ENCODE measurements around the gene RBKS. TPM values are rescaled to one million over a fixed set of nuclear protein-coding genes. Genes with fewer than 3 reads are reported as not detected.
"Not testable (repeated sequence)": the region's sequence is repeated elsewhere in the genome, so short reads cannot be mapped to it uniquely, and the experiment has no call there.

RBKS gene
- polyA plus RNA-seq, 12 donors, result 0.63 to 1.7 (median 1.1) TPM; not detected in 2

DNA sequence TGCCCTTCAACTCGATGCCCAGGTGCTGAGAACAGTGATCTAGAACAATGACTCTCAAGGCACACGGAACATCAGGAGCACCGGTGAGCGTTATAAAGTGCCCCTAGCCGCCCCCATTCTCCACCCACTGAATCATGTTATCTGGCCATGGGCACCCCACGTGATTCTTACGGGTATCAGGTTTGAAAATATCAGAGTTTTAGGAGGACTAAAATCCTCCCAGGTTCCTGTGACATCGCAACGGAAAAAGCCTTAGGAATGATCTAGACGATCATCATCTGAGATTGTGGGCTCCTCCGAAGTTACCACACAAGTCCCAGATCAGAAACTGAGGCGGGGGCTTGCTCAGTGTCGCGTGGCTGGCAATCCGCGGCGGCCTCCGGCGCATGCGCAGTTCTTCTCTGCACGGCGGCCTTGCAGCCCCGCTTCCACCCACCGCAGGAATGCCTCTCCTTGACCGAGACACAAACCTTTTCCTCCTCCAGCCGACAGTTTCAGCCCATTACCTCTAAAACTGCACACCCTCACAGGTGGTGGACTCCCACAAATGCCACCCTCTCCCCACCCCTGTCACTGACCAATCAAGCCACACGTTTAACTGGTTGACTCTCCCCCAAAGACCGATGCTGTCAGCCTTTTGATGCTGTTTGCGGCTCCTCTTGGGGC, 124.4 kb downstream of the RBKS start:
- peak; percentile 53 for DNase-seq

- DNase-seq, result not testable (repeated sequence)
Measured at GRCh38 chr2:27764526-27764925, 125.7 kb downstream of the RBKS start.

DNA sequence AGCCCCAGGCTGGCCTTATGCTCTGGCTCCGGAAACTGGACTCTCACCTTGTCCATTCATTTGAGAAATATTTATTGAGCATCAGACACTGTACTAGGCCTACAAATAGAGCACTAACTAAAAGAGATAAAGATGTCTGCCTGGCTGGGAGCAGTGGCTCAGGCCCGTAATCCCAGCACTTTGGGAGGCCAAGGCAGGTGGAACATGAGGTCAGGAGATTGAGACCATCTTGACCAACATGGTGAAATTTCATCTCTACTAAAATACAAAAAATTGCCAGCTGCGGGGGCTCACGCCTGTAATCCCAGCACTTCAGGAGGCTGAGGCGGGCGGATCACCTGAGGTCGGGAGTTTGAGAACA, 126.3 kb downstream of the RBKS start:
- no peak for DNase-seq

DNA sequence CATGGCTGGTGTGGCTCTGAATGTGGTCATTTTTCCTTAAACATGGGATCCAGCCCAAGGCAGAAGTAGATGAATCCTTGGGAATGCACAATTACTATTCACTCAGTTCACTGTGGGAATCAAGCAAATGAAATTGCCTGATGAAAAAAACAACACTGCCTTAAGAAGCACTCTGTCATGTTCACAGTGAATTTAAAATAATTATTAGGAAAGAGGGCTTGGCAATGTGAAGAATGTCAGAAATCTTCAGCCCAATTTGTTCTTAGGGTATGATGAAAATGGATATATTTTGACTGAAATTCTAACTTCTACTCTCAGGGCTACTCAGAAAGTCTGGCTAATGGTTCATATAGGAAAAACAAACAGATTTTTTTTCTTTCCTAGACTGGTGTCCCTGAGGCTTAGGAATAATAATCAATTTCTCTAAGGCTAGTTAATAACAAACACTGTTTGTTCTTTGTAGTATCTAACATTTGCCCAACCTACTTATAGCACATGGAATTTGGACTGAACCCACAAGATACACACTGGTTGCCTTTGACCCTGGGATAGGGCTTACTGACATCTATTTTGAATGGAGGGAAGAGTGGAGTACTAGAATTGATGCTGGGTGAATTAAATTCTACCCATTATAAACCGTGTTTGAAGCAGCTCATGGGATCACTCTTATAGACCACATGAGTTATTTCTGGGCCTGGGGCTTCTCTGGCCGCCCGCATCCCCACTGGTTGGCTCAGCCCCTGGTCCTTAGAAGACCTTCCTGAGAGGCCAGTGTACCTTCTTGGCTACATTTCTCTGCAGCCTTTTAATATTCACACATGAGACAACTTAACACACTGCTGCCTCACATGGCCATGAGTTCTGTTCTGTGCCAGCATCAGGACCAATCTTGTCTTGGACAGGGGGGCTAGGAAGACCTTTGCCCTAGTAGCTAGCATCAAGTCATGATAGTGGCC, 127.0 kb downstream of the RBKS start:
- DNase-seq, result no peak

DNA sequence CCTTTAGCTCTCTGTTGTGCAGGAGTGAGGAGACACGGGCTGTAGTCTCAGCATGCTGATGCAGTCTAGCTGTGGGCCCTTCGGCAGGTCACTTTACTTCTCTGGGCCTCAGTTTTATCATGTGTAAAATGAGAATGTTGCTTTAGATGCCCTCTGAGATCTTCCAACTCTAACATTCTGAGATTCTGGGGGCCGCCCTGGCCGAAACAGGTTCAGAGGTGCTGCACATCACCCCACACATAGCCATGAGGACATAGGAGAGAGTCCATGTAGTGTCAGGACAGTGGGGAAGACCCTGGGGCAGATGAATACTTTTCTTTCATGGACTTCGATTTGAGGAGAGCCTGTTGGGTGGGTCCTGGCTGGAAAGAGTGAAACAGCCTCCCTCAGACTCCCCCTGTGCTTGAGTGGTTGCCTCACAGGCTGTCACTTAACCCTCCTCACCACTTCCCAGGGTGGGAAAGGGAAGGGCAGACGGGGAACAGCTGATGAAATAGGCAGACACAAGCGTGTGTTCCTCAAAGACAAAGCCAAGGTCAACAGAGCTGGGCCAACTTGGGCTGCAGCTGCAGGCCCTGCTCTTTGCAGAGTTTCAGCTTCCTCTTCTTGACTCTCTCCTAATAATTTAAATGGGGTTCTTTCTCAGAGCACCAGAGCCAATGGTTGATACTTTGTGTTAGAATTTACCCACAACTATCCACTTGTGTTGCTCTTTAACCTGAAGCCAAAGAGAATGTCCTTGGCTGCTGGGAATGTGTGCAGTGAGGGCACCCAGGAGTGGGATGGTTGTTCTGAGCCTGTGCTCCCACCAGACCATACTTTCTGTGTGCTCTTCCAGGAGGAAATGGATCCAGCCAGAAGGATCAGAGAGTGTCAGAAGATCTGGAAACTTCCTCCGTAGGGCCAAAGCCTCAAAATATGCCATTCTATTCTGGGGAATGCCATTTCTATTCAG, 133.4 kb downstream of the RBKS start:
- no peak for DNase-seq

DNA sequence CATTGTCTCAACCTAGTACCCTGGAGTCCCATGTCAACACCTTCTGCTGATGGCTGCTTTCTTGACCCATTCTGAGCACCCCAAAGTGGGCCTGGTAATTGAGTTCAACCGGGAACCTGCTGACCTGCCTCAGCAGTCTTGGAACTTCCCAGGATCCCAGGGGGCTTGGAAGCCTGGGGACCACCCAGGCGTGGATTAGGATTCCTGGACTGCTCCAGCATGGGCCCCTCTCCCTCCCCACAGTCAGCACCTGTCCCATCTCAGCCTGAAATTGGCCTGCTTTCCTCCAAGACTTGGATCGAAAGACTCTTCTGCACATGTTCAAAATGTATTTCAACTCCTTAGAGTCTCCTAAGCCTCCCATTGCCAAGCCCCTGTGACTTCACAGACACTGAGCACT, 134.1 kb downstream of the RBKS start:
- DNase-seq, result no peak

DNA sequence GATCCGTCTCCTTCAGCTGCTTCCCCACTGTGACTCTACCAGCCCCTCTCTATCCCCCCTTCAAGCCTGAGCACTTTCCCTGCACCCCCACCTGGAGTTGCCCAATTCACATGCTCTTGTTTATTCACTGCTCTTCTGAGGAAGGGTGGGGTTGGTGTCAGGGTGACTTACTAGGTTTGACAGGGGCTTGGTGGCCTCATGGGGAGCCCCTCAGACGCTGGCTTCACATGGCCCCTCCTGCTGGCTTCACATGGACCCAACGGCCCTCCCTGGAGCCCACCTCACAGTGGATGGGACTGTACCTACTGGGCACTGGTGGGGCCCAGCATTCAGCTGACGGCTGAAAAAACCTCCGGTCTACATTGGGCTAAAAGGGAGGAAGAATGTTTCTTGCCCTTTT, 135.4 kb downstream of the RBKS start:
- no peak for DNase-seq

DNA sequence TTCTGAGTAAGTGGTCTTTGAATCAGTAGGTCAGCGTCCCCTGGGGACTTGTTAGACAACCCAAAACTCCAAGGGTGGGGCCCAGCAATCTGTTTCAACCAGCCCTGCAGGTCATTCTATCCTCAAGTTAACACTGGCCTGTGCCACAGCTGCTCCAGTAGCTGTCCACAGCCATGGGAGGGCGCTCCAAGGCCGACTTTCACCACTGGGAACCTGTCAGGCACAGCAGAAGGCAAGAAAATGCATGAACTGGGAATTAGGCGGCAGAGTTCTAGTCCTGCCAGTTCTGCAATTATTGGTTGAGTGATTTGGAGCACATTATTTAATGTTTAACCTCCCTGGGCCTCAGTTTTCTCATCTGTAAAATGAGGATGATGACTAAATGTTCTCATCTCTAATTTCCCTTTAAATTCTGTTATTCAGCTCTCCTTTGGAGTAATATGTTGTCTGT, 136.0 kb downstream of the RBKS start:
- DNase-seq, result peak; percentile 46

- no peak for DNase-seq
Measured at GRCh38 chr2:27752551-27753237, 137.5 kb downstream of the RBKS start.

DNA sequence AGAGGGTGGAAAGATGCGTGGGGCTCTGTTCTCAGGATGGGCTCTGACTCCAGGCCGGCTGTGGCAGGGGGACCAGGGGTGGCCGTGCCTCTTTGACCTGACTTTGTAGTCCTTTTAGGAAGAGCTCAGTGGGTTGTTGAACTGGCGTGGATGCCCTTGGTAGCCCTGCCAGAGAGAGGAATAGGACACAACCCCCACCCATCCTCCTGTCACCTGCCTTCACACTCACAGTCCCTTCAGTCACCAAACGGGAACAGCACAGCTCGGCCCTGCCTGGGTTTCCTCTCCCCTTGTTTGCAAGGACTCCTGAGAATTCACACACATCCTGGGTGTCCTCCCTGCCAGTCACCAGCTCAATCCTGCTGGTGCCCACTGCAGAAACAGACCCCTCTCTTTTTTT, 138.8 kb downstream of the RBKS start:
- DNase-seq, result no peak

DNA sequence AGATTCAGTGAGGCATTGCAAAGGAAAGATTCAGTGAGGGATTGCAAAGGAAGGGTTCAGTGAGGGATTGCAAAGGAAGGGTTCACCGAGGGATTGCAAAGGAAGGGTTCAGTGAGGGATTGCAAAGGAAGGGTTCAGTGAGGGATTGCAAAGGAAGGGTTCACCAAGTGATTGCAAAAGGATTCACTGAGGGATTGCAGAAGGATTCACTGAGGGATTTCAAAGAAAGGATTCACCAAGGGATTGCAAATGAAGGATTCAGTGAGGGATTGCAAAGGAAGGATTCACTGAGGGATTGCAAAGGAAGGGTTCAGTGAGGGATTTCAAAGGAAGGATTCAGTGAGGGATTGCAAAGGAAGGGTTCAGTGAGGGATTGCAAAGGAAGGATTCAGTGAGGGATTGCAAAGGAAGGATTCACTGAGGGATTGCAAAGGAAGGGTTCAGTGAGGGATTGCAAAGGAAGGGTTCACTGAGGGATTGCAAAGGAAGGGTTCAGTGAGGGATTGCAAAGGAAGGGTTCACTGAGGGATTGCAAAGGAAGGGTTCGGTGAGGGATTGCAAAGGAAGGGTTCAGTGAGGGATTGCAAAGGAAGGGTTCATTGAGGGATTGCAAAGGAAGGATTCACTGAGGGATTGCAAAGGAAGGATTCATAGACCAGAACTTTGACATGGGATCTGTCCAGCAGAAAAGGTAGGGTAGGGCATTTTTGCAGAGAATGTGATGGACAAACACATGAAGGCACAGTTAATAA, 141.2 kb downstream of the RBKS start:
- DNase-seq, result not testable (repeated sequence)

- DNase-seq, result no peak
Measured at GRCh38 chr2:27747827-27748352, 142.3 kb downstream of the RBKS start.

- DNase-seq, result no peak
Measured at GRCh38 chr2:27746325-27746724, 143.9 kb downstream of the RBKS start.

GRCh38 chr2:27745494-27745893, 144.7 kb downstream of the RBKS start:
- not testable (repeated sequence) for DNase-seq

DNA sequence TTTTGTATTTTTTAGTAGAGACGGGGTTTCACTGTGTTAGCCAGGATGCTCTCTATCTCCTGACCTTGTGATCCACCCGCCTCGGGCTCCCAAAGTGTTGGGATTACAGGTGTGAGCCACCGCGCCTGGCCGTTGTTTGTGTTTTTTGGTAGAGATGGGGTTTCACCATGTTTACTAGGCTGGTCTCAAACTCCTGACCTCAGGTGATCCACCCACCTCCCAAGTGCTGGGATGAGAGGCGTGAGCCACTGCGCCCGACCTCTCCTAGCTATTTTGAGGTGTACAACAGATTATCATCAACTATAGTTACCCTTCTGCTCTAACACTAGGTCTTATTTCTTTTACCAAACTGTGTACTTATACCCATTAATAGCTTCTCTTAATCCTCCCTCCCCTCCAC, 147.6 kb downstream of the RBKS start:
- no peak for DNase-seq

- DNase-seq, result no peak
Measured at GRCh38 chr2:27741673-27742072, 148.5 kb downstream of the RBKS start.

DNA sequence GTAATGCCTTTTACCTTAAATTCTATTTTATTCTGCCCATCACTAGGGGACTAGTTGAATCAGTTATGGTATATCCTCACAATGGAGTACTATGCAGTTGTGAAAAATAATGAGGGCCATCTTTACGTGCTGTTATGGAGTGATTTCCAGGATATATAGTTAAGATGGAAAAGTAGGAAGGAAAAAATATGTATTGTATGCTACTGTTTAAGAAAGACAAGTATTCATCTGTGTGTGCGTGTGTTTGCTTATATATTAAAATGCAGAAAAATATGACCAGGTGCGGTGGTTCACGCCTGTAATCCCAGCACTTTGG, 151.2 kb downstream of the RBKS start:
- DNase-seq, result no peak

GRCh38 chr2:27738349-27739057, 151.7 kb downstream of the RBKS start:
- no peak for DNase-seq

GRCh38 chr2:27737676-27738348, 152.4 kb downstream of the RBKS start:
- DNase-seq, result no peak
